OCI-M2 (cell line): ENCODE data around the gene PIEZO2.
"Not testable (repeated sequence)": the region's sequence is repeated elsewhere in the genome, so short reads cannot be mapped to it uniquely, and the experiment has no call there.

Source experiments
- DNase-seq: peaks from one replicate; lab custom pipeline; 2025; ENCODE audit not compliant: unreplicated experiment; lab: John Stamatoyannopoulos, UW

PIEZO2 gene

GRCh38 chr18:10850216-10850615 lies 299.2 kb downstream of the PIEZO2 start:
- no peak for DNase-seq

DNA sequence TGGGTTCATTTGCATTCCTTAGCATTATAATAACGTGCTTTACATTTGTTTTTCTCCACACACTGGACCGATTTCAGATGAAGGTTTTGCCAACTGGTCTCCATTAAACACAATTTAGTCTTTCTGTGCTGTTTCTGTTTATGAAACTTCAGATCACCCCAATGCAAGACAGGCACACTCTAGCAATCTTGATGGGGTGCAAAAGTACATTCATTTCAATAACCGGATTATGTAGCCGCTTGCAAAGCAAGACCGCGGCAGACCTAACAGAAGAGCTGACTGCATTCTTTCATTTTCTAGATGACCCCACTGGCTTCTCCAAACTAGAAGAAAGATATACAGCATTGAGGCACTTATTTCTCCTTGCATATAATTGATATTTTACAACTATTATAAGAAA lies 301.5 kb downstream of the PIEZO2 start:
- DNase-seq: no peak

DNA sequence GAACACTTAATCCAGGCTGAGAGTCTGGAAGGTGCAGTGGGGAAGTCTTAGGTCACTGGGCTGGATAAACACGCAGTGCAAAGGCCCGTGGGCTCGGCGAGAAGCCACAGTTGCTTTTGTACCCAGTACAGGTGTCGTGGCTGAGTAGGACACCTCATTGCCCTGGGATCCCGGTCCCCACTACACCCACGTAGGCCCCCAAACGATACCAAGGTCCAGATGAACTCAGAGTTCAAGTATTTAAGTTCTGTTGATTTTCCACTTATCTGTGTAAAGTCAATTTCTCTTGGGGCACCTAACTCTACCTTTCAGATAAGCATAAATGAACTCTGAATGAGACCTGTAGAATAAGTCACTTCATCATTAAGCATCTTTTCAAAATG lies 302.0 kb downstream of the PIEZO2 start:
- DNase-seq: no peak

- DNase-seq: no peak
These were observed 302.5 kb downstream of the PIEZO2 start for GRCh38 chr18:10846657-10847407.

DNA sequence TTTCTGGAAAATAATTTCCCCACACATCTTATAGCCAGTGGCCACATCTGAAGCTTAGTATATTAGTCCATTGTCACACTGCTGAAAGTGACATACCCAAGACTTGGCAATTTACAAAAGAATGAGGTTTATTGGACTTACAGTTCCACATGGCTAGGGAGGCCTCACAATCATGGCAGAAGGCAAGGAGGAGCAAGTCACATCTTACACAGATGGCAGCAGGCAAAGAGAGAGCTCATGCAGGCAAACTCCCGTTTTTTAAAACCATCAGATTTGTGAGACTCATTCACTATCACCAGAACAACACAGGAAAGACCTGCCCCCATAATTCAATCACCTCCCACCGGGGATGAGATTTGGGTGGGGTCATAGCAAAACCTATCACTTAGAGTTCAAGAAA lies 303.3 kb downstream of the PIEZO2 start:
- DNase-seq: not testable (repeated sequence)

GRCh38 chr18:10843565-10843964 lies 305.8 kb downstream of the PIEZO2 start:
- no peak for DNase-seq

DNA sequence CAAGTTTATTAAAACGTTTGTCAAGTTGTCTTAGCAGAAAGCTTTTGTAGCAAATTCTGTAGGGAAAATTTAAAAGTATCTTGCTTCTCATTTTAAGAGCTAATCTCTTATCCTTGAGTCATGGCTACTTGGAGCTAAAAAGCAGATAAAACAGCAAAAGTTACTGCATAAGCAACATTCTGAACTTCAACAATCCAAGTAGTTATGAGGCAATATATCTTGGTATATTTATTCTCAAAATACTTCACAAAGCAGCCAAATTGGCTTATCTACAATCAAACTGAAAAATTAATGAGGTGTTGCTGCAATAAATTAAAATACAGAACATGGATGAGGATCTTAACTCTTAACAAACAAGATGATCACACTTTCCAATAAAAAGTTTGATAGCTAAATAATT lies 306.5 kb downstream of the PIEZO2 start:
- DNase-seq: no peak

GRCh38 chr18:10842371-10842770 lies 307.0 kb downstream of the PIEZO2 start:
- no peak for DNase-seq

DNA sequence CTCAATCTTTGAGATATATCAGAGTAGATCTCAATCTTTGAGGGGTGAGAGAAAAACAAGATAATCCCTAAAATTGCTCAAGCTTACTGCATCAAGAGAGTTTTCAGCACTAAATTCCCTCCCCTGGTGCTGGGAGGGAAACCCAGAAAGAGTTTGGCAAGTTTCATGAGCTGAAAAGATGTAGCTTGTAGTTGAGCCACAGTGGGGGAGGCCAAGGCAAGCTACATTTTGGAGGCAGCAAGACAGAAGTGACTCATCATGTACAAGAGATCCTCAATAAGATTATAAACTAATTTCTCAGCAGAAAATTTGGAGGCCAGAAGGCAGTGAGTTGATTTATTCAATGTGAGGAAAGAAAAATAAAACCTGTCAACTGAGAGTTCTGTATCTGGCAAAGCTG lies 308.2 kb downstream of the PIEZO2 start:
- DNase-seq: no peak

- no peak for DNase-seq
These were observed 308.6 kb downstream of the PIEZO2 start for GRCh38 chr18:10840743-10841142.

DNA sequence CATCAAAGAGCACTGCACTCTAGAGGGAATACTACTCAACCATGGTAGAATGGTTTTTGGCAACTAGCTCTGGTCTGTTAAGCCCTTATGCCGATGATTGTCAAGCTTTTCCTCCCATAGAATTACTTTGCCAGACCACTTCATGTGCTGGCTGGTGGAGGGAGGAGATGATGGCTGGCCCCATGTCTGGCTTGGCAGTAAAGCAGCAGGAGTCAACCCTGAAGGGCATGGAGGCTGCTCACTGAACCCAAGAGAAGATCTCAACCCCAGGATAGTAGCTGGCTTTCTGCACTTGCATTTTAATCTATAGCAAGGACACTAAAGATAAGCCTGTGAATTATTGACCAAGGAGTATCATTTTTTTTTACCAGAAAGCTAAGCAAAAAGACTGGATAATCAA lies 309.9 kb downstream of the PIEZO2 start:
- no peak for DNase-seq

DNA sequence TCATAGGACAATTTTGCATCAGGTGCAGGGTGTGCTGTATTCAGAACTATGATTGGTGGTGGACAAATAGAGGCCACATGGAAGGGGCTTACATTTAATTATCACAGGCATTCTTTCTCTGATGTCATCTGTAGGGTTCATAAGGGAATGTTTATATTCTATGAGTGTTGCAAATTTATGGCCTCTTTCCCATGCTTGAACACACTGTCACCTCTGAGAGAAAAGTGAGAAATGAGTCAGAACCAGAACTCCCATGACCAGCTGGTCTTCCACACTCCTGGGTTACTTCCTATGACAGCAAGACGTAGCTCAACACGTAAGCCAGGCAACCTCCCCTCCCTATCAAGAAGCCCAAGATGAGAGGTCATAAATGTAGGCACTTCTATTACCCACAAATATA lies 310.8 kb downstream of the PIEZO2 start:
- DNase-seq: no peak

GRCh38 chr18:10834128-10834815 lies 315.1 kb downstream of the PIEZO2 start:
- DNase-seq: no peak

- DNase-seq: no peak
These were observed 315.7 kb downstream of the PIEZO2 start for GRCh38 chr18:10833656-10834055.

- no peak for DNase-seq
These were observed 323.0 kb downstream of the PIEZO2 start for GRCh38 chr18:10826400-10826799.

GRCh38 chr18:10822456-10822855 lies 326.9 kb downstream of the PIEZO2 start:
- no peak for DNase-seq

GRCh38 chr18:10820681-10821080 lies 328.7 kb downstream of the PIEZO2 start:
- DNase-seq: no peak

DNA sequence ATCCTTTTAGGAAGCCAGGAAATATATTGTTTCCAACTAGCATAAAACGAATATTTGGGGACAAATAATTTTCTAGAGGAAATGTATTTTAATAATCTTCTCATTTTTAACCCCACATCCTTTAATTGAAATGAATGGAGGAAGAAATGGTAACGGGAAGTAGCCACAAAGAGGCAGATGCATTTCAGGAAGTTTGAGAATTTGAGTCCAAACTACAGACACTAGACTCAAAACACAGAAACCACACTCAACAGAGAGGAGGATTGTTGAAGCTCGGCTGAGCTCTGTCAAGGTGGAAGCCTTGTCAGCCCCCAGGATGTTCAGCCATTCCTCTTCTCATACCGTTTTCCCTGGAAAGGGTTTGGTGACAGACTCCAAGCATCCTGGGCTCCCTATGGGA lies 335.0 kb downstream of the PIEZO2 start:
- DNase-seq: no peak

DNA sequence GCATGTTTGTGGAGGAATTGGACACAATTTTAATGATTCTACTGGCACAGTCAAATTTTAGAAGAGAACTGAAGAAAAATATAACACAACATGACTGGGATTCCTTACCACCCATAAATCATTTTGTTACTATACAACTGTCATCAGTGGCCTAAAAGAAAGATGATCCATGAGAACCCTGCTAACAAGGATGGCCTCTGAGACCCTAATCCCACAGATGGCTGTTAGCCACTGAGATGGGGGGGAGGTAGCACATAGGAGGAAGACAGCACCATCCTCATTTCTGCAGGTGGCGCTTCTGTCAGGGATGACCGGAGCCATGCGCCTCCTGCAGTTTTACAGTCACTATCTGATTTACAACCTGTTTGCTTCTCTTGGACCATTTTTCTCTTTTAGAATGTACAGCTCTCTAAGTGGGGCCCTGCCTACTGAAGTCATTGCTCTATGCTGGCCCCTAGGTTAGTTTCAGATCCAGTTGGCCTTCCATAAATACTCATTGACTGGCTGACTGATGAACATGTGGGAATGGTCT lies 343.7 kb downstream of the PIEZO2 start:
- no peak for DNase-seq

DNA sequence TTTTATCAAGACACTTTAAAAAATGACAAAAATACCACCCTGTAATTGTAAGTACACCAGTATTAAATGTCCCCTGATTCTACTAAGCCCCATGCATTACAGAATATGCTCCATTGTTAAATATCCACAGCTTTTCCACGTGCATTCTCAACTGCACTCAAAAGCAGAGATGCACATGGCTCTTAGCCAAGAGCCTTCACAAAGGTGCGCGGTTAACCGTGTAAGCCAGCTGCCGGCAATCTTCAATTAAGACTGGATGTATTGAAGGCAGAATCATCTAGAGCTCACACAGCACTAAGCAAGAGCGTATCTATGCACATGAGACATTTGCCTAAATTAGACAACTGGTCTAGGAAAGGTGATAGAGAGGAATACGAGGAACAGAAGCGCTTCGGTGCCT lies 345.2 kb downstream of the PIEZO2 start:
- DNase-seq: no peak

- no peak for DNase-seq
These were observed 350.4 kb downstream of the PIEZO2 start for GRCh38 chr18:10798727-10799550.

GRCh38 chr18:10797896-10798295 lies 351.5 kb downstream of the PIEZO2 start:
- DNase-seq: no peak
